WI38 (cell line): ENCODE data around the gene RELT.

Experiments used
- H3K4me3 ChIP-seq: 2 replicates; pipeline ENCODE4 v1.5.1; 2011; ENCODE audit warnings: low read depth, mild to moderate bottlenecking, control low read depth, low read length
- CTCF ChIP-seq: IDR thresholded peaks from 2 replicates; pipeline ENCODE4 v1.5.1; 2012; ENCODE audit warnings: low read depth, mild to moderate bottlenecking, control low read depth, low read length

The RELT gene

GRCh38 chr11:73409431-73409830 is 33.2 kb downstream of the RELT start:
- H3K4me3 ChIP-seq = no peak overlapping the region
- TF ChIP-seq CTCF = no peak

GRCh38 chr11:73410627-73411026 is 34.4 kb downstream of the RELT start:
- H3K4me3 ChIP-seq = no peak overlapping the region
- TF ChIP-seq CTCF = no peak

- TF ChIP-seq CTCF = no peak
- no peak overlapping the region for H3K4me3 ChIP-seq
These were observed 34.8 kb downstream of the RELT start for GRCh38 chr11:73411031-73411430.

- no peak overlapping the region for H3K4me3 ChIP-seq
- TF ChIP-seq CTCF = no peak
These were observed 36.1 kb downstream of the RELT start for GRCh38 chr11:73412308-73412707.

GRCh38 chr11:73413256-73413655 is 37.1 kb downstream of the RELT start:
- H3K4me3 ChIP-seq = no peak overlapping the region
- TF ChIP-seq CTCF = no peak

GRCh38 chr11:73414977-73415651 is 38.9 kb downstream of the RELT start:
- TF ChIP-seq CTCF = no peak
- H3K4me3 ChIP-seq = no peak overlapping the region

GRCh38 chr11:73415854-73416615 is 39.8 kb downstream of the RELT start:
- no peak overlapping the region for H3K4me3 ChIP-seq
- no peak for TF ChIP-seq CTCF
